GM21786 (cell line): ENCODE results near the gene STAB2.
"Not testable (repeated sequence)": the region's sequence is repeated elsewhere in the genome, so short reads cannot be mapped to it uniquely, and the experiment has no call there.

ENCODE experiments used
- ATAC-seq: cut with Tn5 transposase; IDR thresholded peaks from one replicate; pipeline ENCODE4 v1.9.1; 2021; ENCODE audit not compliant: unreplicated experiment

The STAB2 gene

GRCh38 chr12:103805655-103806360 lies 218.7 kb downstream of the STAB2 start:
- ATAC-seq, result no peak

- no peak for ATAC-seq
Measured at GRCh38 chr12:103806803-103807202, 219.7 kb downstream of the STAB2 start.

- no peak for ATAC-seq
Measured at GRCh38 chr12:103807561-103808238, 220.6 kb downstream of the STAB2 start.

GRCh38 chr12:103808239-103808880 lies 221.3 kb downstream of the STAB2 start:
- no peak for ATAC-seq

- ATAC-seq, result no peak
Measured at GRCh38 chr12:103809154-103809553, 222.1 kb downstream of the STAB2 start.

- not testable (repeated sequence) for ATAC-seq
Measured at GRCh38 chr12:103809639-103810038, 222.6 kb downstream of the STAB2 start.

- no peak for ATAC-seq
Measured at GRCh38 chr12:103810111-103810510, 223.0 kb downstream of the STAB2 start.

GRCh38 chr12:103811791-103812190 lies 224.7 kb downstream of the STAB2 start:
- ATAC-seq, result no peak

GRCh38 chr12:103812789-103813188 lies 225.7 kb downstream of the STAB2 start:
- no peak for ATAC-seq

GRCh38 chr12:103813426-103813825 lies 226.4 kb downstream of the STAB2 start:
- no peak for ATAC-seq

GRCh38 chr12:103813949-103814348 lies 226.9 kb downstream of the STAB2 start:
- ATAC-seq, result no peak

GRCh38 chr12:103814436-103814835 lies 227.4 kb downstream of the STAB2 start:
- ATAC-seq, result no peak
